GM12878 (cell line): ENCODE measurements around the gene PYGO2. TPM values are rescaled to one million over a fixed set of nuclear protein-coding genes. Genes with fewer than 3 reads are reported as not detected.

ENCODE experiments used
- ATAC-seq: fragments of 200-7000 bp; cut with Tn5 transposase; 3 replicates; pipeline ENCODE4 v1.9.1; 2020; ENCODE audit warnings: mild to moderate bottlenecking, moderate library complexity
- BruUV-seq: library from RNA; stranded (reverse); fragments of 400-500 nt; replicated peaks from 2 replicates; lab custom pipeline; 2021; lab: Mats Ljungman, UMichigan
- CTCF ChIA-PET: fragments of 300-600 bp; sonication (Branson Sonifier 250); formaldehyde crosslinking; extraction: SDS; loops from one replicate; lab custom pipeline; 2021; ENCODE audit warnings: inconsistent platforms; lab: Yijun Ruan, JAX
- POLR2A ChIA-PET: fragments of 350-600 bp; formaldehyde crosslinking; extraction: SDS; loops from one replicate; lab custom pipeline; 2021; ENCODE audit warnings: inconsistent platforms; lab: Charles Lee
- RAD21 ChIA-PET: fragments of 300-600 bp; sonication (Branson Sonifier 250); formaldehyde crosslinking; loops from one replicate; lab custom pipeline; 2023; ENCODE audit warnings: antibody characterized with exemption; ENCODE audit not compliant: unreplicated experiment; lab: Charles Lee
- SMC1A ChIA-PET: fragments of 300-600 bp; sonication (Branson Sonifier 250); formaldehyde crosslinking; loops from one replicate; lab custom pipeline; 2023; ENCODE audit not compliant: unreplicated experiment, uncharacterized antibody; lab: Charles Lee
- DNase-seq: peaks from one replicate; pipeline ENCODE4 v3.0.0-alpha.2; 2011; ENCODE audit warnings: low read depth, low spot score
- FAIRE-seq: peaks from 3 replicates; lab custom pipeline; 2011; peaks lifted over from hg19 to GRCh38; lab: Jason Lieb, UNC
- H2AFZ ChIP-seq: 2 replicates; pipeline ENCODE4 v1.6.0; 2011; ENCODE audit warnings: low read depth, low read length, control low read depth; ENCODE audit not compliant: control insufficient read depth
- H3K27ac ChIP-seq: 2 replicates; pipeline ENCODE4 v1.5.1; 2011; ENCODE audit warnings: control low read depth; ENCODE audit not compliant: control insufficient read depth, insufficient read depth
- H3K27me3 ChIP-seq, 2 experiments: replicated peaks in 1 of 2; 2 replicates each; pipeline versions ENCODE4 v1.6.0 to v1.6.1; 2011; ENCODE audit warnings: low read length in 1 of 2; ENCODE audit not compliant: control insufficient read depth in 2 of 2, insufficient read depth in 2 of 2
- H3K36me3 ChIP-seq, 2 experiments: 2 replicates each; pipeline ENCODE4 v1.5.1; 2011; ENCODE audit warnings: low read length in 1 of 2; ENCODE audit not compliant: control insufficient read depth in 2 of 2, insufficient read depth in 2 of 2
- H3K4me1 ChIP-seq: 2 replicates; pipeline ENCODE4 v1.6.1; 2011; ENCODE audit warnings: mild to moderate bottlenecking, low read length, moderate library complexity, mixed read lengths; ENCODE audit not compliant: control insufficient read depth, insufficient read depth
- H3K4me2 ChIP-seq: 2 replicates; pipeline ENCODE4 v1.6.0; 2011; ENCODE audit warnings: control low read depth; ENCODE audit not compliant: control insufficient read depth, insufficient read depth
- H3K4me3 ChIP-seq: fragments of 200-600 bp; sonication (generic); 2 replicates; pipeline ENCODE4 v1.5.1; 2016
- H3K79me2 ChIP-seq: 2 replicates; pipeline ENCODE4 v1.6.0; 2011; ENCODE audit warnings: low read length; ENCODE audit not compliant: control insufficient read depth, insufficient read depth
- H3K9ac ChIP-seq: 2 replicates; pipeline ENCODE4 v1.8.0; 2011; ENCODE audit warnings: low read length, control low read depth, mixed read lengths; ENCODE audit not compliant: control insufficient read depth, insufficient read depth
- H3K9me3 ChIP-seq: replicated peaks from 3 replicates; pipeline ENCODE4 v1.5.1; 2011; ENCODE audit warnings: mild to moderate bottlenecking, low read length; ENCODE audit not compliant: control insufficient read depth, insufficient read depth
- H4K20me1 ChIP-seq: 2 replicates; pipeline ENCODE4 v1.6.0; 2011; ENCODE audit not compliant: control insufficient read depth, insufficient read depth
- CBX3 ChIP-seq: fragments of 200-600 bp; sonication (generic); IDR thresholded peaks from 2 replicates; pipeline ENCODE4 v1.6.1; 2016; ENCODE audit warnings: low read depth, borderline replicate concordance
- CHD1 ChIP-seq: IDR thresholded peaks from 2 replicates; pipeline ENCODE4 v1.6.1; 2012; ENCODE audit warnings: low read depth, low read length, improper control_type of control experiment
- CHD2 ChIP-seq: IDR thresholded peaks from 2 replicates; pipeline ENCODE4 v1.6.1; 2011; ENCODE audit warnings: low read depth, low read length, improper control_type of control experiment, borderline replicate concordance
- ELK1 ChIP-seq: IDR thresholded peaks from 2 replicates; pipeline ENCODE4 v1.6.1; 2012; ENCODE audit warnings: low read depth, low read length, improper control_type of control experiment
- EZH2 ChIP-seq: IDR thresholded peaks from 2 replicates; pipeline ENCODE4 v1.6.1; 2012; ENCODE audit warnings: low read depth, mild to moderate bottlenecking, control low read depth, inconsistent platforms, low read length, borderline replicate concordance; ENCODE audit not compliant: control insufficient read depth
- FOS ChIP-seq: IDR thresholded peaks from 3 replicates; pipeline ENCODE4 v1.6.1; 2011; ENCODE audit warnings: borderline replicate concordance; ENCODE audit not compliant: insufficient read length; ENCODE audit errors: extremely low read depth
- MEF2B ChIP-seq: fragments of 450-650 bp; IDR thresholded peaks from 2 replicates; pipeline ENCODE4 v1.6.1; 2018; ENCODE audit warnings: mild to moderate bottlenecking, moderate library complexity; ENCODE audit not compliant: partially characterized antibody, poor library complexity, severe bottlenecking
- MXI1 ChIP-seq: fragments of 150-350 bp; IDR thresholded peaks from 2 replicates; pipeline ENCODE4 v1.6.1; 2011; ENCODE audit warnings: low read depth, mild to moderate bottlenecking, inconsistent platforms, low read length, improper control_type of control experiment
- NFYA ChIP-seq: IDR thresholded peaks from 2 replicates; pipeline ENCODE4 v1.6.1; 2011; ENCODE audit warnings: low read depth, mild to moderate bottlenecking, low read length, improper control_type of control experiment, borderline replicate concordance
- NFYB ChIP-seq: IDR thresholded peaks from 2 replicates; pipeline ENCODE4 v1.6.1; 2011; ENCODE audit warnings: low read depth, mild to moderate bottlenecking, low read length, improper control_type of control experiment, moderate library complexity; ENCODE audit not compliant: insufficient read depth
- POLR2A ChIP-seq: IDR thresholded peaks from 2 replicates; pipeline ENCODE4 v1.6.1; 2011; ENCODE audit warnings: low read depth, mild to moderate bottlenecking, low read length
- POLR2AphosphoS2 ChIP-seq: IDR thresholded peaks from 2 replicates; pipeline ENCODE4 v1.6.1; 2011; ENCODE audit warnings: low read depth, mild to moderate bottlenecking, low read length, improper control_type of control experiment, moderate library complexity
- RAD21 ChIP-seq: IDR thresholded peaks from 2 replicates; pipeline ENCODE4 v1.6.1; 2011; ENCODE audit warnings: mild to moderate bottlenecking, low read depth, low read length, moderate library complexity; ENCODE audit not compliant: insufficient read depth
- RELA ChIP-seq: fragments of 450-650 bp; IDR thresholded peaks from 2 replicates; pipeline ENCODE4 v1.8.0; 2014; ENCODE audit warnings: borderline replicate concordance; ENCODE audit not compliant: partially characterized antibody
- SREBF1 ChIP-seq: IDR thresholded peaks from 2 replicates; pipeline ENCODE4 v1.6.1; 2012; ENCODE audit warnings: mild to moderate bottlenecking, low read length
- TAF1 ChIP-seq: IDR thresholded peaks from 2 replicates; pipeline ENCODE4 v1.6.1; 2011; ENCODE audit warnings: mild to moderate bottlenecking, low read depth, low read length, borderline replicate concordance
- TCF12 ChIP-seq: IDR thresholded peaks from 2 replicates; pipeline ENCODE4 v1.6.1; 2011; ENCODE audit warnings: low read depth, mild to moderate bottlenecking, low read length
- ZBED1 ChIP-seq: IDR thresholded peaks from 2 replicates; pipeline ENCODE4 v1.6.1; 2016; ENCODE audit warnings: borderline replicate concordance
- ZNF384 ChIP-seq: IDR thresholded peaks from 2 replicates; pipeline ENCODE4 v1.6.1; 2012; ENCODE audit warnings: low read depth, mild to moderate bottlenecking, low read length, improper control_type of control experiment, borderline replicate concordance
- WGBS: methylation state at CpG from one replicate; pipeline ENCODE4 v1.1.6; 2016; ENCODE audit warnings: low lambda C conversion rate; ENCODE audit not compliant: insufficient replicate concordance, insufficient coverage; ENCODE audit errors: missing lambda C conversion rate; 5-methylcytosine and 5-hydroxymethylcytosine counted together
- in situ Hi-C: fragments of 300-500 bp; cut with MboI; formaldehyde crosslinking; loops from 9 replicates; pipeline ENCODE4 v1.14.3; 2018; ENCODE audit warnings: mixed read lengths
- intact Hi-C: fragments of 100-400 bp; cut with micrococcal nuclease; formaldehyde crosslinking; loops from one replicate; pipeline ENCODE4 v1.14.2; 2022; ENCODE audit not compliant: unreplicated experiment
- polyA plus RNA-seq, 11 experiments: library from polyadenylated mRNA; depleted of rRNA in 4 of 11; unstranded in 6 of 11; stranded (reverse) in 5 of 11; fragments of >200 nt; fragmentation: Nextera tagmentation in 4 of 11; fragmentation: Illumina TruSeq in 1 of 11; extraction: Ambion mirVana in 4 of 11; extraction: Trizol in 1 of 11; gene quantifications; 1 replicate in 1 of 11; 2 replicates in 10 of 11; pipeline versions ENCODE4 v1.2.1 to v1.2.3, GENCODE V29; 2011 to 2016; ENCODE audit warnings: inconsistent platforms in 2 of 11, missing spikeins in 2 of 11, low read depth in 1 of 11
- total RNA-seq, 4 experiments: library from RNA; depleted of rRNA in 3 of 4; stranded (reverse); fragments of >200 nt in 3 of 4; fragmentation: Illumina TruSeq in 1 of 4; extraction: Trizol in 1 of 4; gene quantifications; 2 replicates each; pipeline versions ENCODE4 v1.2.1 to v1.2.3, GENCODE V29; 2013 to 2021
- TF ChIP-seq, protein P1 (sequence below): IDR thresholded peaks from 2 replicates; pipeline ENCODE4 v1.6.1; 2011; ENCODE audit warnings: low read depth, low read length, improper control_type of control experiment, borderline replicate concordance

The PYGO2 gene
- total and polyA plus RNA-seq, 10 of the 15 experiments (the other 5 are each of a cell fraction or from before 2014, with no cell fraction given): 8.1 to 33.8 (median 23.5) TPM

- Histone ChIP-seq H3K4me1 (peaks cover 39% of the 10 kb centered on the region), H3K4me3 (peak within 1 kb of the TSS; percentile 81), H3K36me3 (peaks cover 3 to 5% of the 10 kb centered on the region in 2 experiments; a peak in 2 of 4 replicates), H3K4me2 (peak within 1 kb of the TSS; percentile 93), H3K27me3 (no peaks in the 10 kb centered on the region), H4K20me1 (no peaks in the 10 kb centered on the region), H3K79me2 (peaks cover 19% of the 10 kb centered on the region), H2AFZ (peak within 1 kb of the TSS; percentile 73), H3K9me3 (no peaks in the 10 kb centered on the region), H3K27ac (peak within 1 kb of the TSS; percentile 72), H3K9ac (peak within 1 kb of the TSS; percentile 69)
- intact Hi-C loops (no loop called here), in situ Hi-C loops (no loop called here)
- ChIA-PET CTCF (interaction anchor here (0.6 to 3.0 kb wide), 19 partner anchors 10 to 397 kb away, joined by 3 to 17 read pairs (median 5); partner anchors contain the start of genes ADAM15, FLAD1, KRTCAP2 and LENEP), POLR2A (interaction anchor here (0.6 to 12.3 kb wide), 14 partner anchors 11 to 683 kb away, joined by 3 to 140 read pairs (median 5); partner anchors contain the start of genes CKS1B, FLAD1, KCNN3 and PMVK), SMC1A (interaction anchor here (0.5 to 2.5 kb wide), 18 partner anchors 15 to 396 kb away, joined by 3 to 21 read pairs (median 4); partner anchors contain the start of genes FLAD1, PMVK and SHC1), RAD21 (interaction anchor here (0.6 to 2.6 kb wide), 18 partner anchors 14 to 1009 kb away, joined by 3 to 16 read pairs (median 4); partner anchors contain the start of genes ADAM15, DENND4B, FLAD1 and KCNN3)
- DNase-seq (peak; percentile 92), ATAC-seq (peak; percentile 82), FAIRE-seq (peak; percentile 93)
- BruUV-seq: no TSS peak
- WGBS: 3% methylated on average over 18 of the region's 18 CpGs
- TF ChIP-seq MEF2B: no peak
- peak; percentile 75 for TF ChIP-seq NFYB
- TF ChIP-seq CHD1: 0 out of 2 replicates have a peak, but pooled peaks have one; percentile 59
- TF ChIP-seq, protein P1, sequence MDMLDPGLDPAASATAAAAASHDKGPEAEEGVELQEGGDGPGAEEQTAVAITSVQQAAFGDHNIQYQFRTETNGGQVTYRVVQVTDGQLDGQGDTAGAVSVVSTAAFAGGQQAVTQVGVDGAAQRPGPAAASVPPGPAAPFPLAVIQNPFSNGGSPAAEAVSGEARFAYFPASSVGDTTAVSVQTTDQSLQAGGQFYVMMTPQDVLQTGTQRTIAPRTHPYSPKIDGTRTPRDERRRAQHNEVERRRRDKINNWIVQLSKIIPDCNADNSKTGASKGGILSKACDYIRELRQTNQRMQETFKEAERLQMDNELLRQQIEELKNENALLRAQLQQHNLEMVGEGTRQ: peak; percentile 55
- peak; percentile 25; the same call in 1 of the 2 replicates for TF ChIP-seq RAD21
- peak; percentile 65; the same call in 1 of the 2 replicates for TF ChIP-seq CHD2
- TF ChIP-seq EZH2: no peak
- TF ChIP-seq POLR2AphosphoS2: peak; percentile 56; the same call in 1 of the 2 replicates
- TF ChIP-seq TAF1: no peak
- TF ChIP-seq FOS: peak; percentile 35
- 0 out of 2 replicates have a peak, but pooled peaks have one; percentile 16 for TF ChIP-seq TCF12
- no peak for TF ChIP-seq ZBED1
- TF ChIP-seq CBX3: no peak
- TF ChIP-seq RELA: no peak
- no peak for TF ChIP-seq MXI1
- TF ChIP-seq SREBF1: no peak
- TF ChIP-seq ZNF384: no peak
- TF ChIP-seq NFYA: peak; percentile 8; the same call in 1 of the 2 replicates
- TF ChIP-seq POLR2A: peak; percentile 68
- 0 out of 2 replicates have a peak, but pooled peaks have one; percentile 2 for TF ChIP-seq ELK1
Measured at GRCh38 chr1:154955718-154956543, 5.7 kb downstream of the PYGO2 start, which contains the start of gene PBXIP1. Gene PBXIP1 (minus strand): TSS chr1:154956099. CDS start chr1:154953721, 2,378 bp downstream.
